ENCODE results near the gene AGBL1.

AGBL1 gene

GRCh38 chr15:86162641-86163040 is 83.0 kb downstream of the AGBL1 start:
- H3K4me3 ChIP-seq (ENCODE audit: low read depth, low read length): no peak overlapping the region
- no peak for TF ChIP-seq CTCF (IDR thresholded peaks at IDR 0.05; ENCODE audit: borderline replicate concordance, insufficient read depth, low read depth, low read length)

GRCh38 chr15:86163816-86164215 is 84.1 kb downstream of the AGBL1 start:
- no peak for TF ChIP-seq CTCF (IDR thresholded peaks at IDR 0.05; ENCODE audit: borderline replicate concordance, insufficient read depth, low read depth, low read length)
- no peak overlapping the region for H3K4me3 ChIP-seq (ENCODE audit: low read depth, low read length)

- TF ChIP-seq CTCF (IDR thresholded peaks at IDR 0.05; ENCODE audit: borderline replicate concordance, insufficient read depth, low read depth, low read length): no peak
- no peak overlapping the region for H3K4me3 ChIP-seq (ENCODE audit: low read depth, low read length)
Observed at GRCh38 chr15:86164232-86164898, 84.7 kb downstream of the AGBL1 start.

- H3K4me3 ChIP-seq (ENCODE audit: low read depth, low read length): no peak overlapping the region
- TF ChIP-seq CTCF (IDR thresholded peaks at IDR 0.05; ENCODE audit: borderline replicate concordance, insufficient read depth, low read depth, low read length): no peak
Observed at GRCh38 chr15:86165265-86166211, 85.9 kb downstream of the AGBL1 start.

- H3K4me3 ChIP-seq (ENCODE audit: low read depth, low read length): no peak overlapping the region
- TF ChIP-seq CTCF (IDR thresholded peaks at IDR 0.05; ENCODE audit: borderline replicate concordance, insufficient read depth, low read depth, low read length): no peak
Observed at GRCh38 chr15:86167841-86168240, 88.2 kb downstream of the AGBL1 start.

- H3K4me3 ChIP-seq (ENCODE audit: low read depth, low read length): no peak overlapping the region
- no peak for TF ChIP-seq CTCF (IDR thresholded peaks at IDR 0.05; ENCODE audit: borderline replicate concordance, insufficient read depth, low read depth, low read length)
Observed at GRCh38 chr15:86178845-86179244, 99.2 kb downstream of the AGBL1 start.

All from GM12875 (cell line).